Stimulated activated CD8-positive, alpha-beta memory T cell treated with anti-CD3 and anti-CD28 coated beads, Interleukin-4, amount 100 ng/mL, for 24 hours (primary cell): ENCODE data around the gene WDR86.
A peak's percentile ranks its signal among the peaks of the same experiment; 100 is the strongest.

Experiments used
- DNase-seq: peaks from one replicate; pipeline ENCODE4 v3.0.0-alpha.2; 2020; ENCODE audit warnings: low read depth

The WDR86 gene

DNA sequence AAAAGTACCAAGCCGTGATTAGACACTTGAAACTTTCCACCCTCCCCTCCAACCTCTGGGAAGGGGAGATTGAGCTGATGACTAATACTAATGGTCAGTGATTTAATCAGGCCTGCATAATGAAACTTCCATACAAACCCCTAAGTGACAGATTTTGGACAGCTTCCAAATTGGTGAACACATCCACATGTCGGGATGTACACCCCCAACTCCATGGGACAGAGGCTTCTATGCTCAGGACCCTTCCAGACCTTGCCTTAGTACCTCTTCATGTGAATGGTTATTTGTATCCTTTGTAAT, 63.4 kb downstream of the WDR86 start:
- no peak for DNase-seq

DNA sequence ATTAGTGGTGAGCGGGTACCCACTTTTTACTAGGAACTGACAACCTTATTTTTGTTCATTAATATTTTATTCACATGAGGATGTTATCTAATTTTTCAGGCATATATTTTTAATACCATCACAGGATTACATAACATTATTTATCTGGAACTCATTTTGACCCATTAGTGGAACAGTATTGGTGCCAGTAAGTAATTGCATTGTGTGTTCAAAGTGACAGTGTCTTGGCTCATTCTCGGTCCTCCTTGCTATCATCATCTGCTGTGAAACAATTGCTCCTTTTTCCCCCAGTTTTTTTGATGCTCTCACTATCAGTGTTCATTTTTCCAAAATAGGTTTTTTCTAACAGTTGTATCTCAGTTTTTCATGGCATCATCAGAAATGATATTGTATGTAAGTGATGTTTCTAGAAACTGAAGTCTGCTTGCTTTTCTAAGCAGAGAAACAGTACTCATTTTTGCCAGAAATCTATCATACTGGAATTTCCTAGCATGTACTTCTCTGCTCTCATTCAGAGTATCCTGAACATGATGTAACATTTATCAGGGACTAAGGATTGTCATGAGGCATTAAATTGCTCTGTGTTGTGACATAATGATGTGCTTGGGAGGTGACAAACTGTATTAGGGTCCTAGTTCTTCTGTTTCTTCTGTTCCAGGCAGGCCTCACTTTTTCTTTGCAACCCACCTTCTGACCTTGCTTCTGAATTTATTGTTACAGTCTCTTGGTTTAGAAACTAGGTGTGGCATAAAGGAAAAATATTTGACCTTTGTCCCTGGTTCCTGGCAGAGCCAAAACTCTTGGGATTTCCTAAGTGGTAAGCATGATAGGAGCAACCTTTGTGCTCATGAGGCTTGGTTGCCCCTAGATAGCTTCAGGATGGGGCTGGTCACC, 64.0 kb downstream of the WDR86 start:
- DNase-seq = no peak

DNA sequence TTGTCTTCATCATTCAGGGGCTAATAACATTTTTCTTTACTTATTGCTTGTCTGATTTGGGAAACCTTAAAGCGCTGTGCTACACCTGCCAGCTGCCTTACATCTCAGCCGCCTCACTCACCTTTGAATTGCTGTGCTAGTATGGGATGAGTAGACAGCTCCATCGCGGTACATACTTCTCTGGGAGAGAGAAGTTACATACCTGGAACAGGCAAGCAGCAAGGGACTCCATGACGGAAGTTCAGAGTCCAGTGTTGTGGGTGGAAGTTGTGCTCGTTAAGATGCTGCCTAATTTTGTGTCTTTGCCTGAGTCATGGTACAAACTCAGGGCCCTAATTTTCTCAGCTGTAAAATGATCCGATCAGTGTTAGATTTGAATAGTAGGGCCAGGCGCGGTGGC, 66.3 kb downstream of the WDR86 start:
- DNase-seq = no peak

DNA sequence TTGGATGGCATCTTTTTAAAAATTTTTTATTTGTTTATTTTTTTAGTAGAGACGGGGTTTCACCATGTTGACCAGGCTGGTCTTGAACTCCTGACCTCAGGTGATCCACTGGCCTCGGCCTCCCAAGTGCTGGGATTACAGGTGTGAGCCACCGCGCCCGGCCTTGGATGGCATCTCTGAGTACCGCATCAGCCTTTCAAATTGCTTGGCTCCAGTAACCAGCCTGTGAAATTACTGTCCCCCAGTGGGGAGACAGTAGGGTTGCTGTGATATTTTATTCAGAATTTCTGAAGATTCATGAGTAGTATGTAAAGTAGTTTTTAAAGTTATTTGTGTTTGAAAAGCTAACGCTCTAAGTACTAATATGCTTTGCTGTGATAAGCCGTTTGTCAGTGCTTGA, 67.0 kb downstream of the WDR86 start:
- DNase-seq = no peak

DNA sequence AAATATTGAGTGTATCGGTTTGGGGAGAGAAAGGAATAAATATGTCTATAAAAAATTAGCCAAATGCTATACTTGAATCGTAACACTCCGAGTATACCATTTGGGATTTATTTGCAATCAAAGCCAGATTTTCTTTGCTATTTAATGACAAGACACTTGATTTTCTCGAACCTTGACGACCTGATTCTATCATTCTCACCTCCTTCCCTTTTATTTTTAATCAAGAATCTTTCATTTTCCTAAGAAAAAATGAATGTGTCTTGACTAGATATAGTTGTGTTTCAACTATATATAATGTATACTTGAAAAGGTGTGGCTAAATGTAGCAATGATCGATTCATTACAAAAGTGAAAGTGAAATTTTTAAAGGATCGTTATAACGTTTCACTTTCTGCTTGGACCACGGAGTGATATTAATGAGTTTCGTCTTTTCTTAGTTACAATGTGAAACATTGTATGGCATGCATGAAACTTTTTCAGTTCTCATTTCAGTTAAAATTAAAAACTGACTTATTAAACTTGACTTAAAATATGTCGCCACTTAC, 67.7 kb downstream of the WDR86 start:
- DNase-seq = no peak

DNA sequence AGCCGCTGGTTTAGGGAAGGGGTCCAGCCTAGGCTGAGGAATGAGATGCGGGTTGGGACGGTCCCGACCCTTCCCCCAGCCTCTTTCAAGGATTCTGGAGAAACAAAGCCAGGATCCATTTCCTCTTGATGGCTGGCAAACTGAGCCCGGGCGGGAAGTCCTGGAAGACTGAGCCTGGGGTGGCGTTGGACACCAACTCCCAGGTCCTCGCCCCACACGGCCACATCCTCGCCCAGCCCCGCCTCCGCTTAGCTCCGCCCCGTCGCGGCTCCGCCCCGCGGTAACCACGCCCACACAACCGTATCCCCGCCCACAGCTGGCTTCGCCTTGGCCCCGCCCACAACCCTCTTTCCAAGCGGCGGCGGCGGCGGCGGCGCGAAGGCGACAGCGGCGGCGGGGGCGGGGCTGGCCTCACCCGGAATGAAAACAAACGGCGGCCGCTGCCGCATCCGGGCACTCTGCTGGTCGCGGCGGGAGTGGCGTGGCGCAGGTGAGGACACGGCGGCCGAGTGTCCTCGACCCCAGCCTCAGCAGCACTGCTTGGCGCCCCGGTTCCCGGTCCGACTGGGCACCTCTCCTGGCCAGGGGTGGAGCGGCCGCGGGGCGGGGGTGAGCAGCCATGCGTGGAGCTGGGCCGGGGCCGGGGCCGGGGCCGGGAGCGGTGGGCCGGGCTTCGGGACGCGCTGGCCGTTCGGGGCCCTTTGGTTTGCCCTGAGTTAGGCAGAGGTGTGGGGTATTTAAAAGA, 68.3 kb downstream of the WDR86 start, which contains the start of gene NUB1:
TSS of gene NUB1 (plus strand) at position 456 of the 745 bp plus-strand sequence. CDS start 3,538 bp downstream, outside the sequence.
- DNase-seq = peak; percentile 86

DNA sequence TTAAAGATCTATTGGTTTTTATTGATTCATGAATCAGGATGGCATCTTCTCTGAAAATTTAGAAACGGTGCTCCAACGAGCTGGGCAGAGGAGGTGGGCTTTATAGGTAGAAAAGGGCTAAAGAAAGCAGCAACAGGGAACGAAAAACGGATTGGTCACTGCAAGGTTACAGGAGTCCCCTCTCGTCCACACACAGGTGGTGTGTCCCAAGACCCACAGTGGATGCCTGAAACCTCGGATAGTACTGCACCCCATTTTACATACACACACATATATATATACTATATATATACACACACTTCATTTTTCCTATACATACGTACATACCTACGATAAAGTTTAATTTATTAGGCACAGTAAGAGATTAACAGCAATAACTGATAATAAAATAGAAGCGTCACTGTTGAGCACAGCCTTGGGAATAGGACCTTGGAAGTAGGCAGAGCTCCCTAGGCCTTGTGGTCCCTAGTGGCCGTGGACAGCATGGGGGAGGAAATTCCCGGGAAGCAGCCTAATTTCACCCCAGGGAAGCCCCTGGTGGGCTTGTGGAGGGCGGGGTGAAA, 69.0 kb downstream of the WDR86 start:
- no peak for DNase-seq

DNA sequence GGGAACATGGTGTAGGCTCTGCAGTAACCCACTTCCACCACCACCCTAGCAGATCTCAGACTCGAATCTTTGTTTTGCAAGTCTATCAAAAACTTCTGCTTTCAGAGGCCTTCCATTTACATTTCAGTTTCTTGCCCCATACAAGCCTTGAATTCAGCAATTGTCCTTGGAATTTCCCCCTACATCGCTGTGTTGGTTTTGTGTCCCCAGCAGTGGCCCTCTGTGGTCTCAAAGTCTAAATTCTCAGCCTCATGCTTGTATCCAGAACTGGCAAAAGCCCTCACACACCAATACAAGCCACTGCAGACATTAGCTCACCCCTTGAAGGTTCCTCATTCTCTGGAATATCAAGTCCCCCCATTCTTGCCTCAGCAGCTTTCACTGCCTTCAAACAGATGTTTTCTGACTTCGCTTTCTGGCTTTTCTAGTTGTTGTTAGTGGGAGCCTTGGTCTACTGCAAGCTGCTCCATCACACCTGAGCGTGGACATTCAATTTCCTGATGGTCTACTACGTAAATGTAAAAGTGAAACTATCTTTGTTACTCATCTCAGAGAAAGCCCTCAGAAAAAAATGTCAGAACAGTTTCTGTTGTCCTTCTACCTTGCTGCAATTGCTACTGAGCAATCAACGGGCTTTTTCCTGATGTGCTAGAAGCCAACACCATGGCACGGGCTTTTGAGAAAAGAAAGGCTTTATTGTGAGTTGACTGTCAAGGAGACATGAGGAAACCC, 70.0 kb downstream of the WDR86 start:
- no peak for DNase-seq

DNA sequence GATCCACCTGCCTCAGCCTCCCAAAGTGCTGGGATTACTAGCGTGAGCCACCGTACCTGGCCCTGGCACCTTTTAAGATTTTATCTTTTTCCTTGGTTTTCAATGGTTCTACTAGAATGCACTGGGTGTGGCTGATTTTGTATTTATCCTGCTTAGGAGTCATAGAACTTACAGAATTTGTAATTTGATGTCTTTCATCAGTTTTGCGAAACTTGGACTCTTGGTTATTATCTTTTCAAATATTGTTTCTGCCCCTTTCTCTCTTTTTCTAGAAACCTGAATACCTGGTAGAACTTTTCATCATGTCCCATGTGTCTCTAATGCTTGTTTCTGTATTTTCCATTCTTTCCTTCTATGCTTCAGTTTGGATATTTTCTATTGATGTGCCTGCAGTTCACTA, 71.0 kb downstream of the WDR86 start:
- no peak for DNase-seq

DNA sequence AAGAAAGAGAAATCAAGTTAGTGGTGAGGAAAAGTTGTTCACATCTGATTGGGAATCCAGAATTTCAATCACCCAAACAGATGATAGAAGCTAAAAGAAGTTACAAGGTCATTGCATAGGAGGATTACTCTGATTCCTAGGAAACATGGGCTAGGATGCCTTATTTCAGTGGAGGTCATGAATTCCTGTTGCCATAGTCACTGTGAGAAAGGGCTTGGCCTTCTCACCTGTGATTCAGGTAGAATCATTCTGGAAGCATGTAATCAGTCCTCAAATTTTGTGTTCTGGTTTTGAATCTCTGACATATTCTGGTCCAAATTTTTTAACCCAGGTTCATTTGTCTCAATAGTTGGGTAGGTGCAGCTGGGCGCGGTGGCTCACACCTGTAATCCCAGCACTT, 72.5 kb downstream of the WDR86 start:
- no peak for DNase-seq

DNA sequence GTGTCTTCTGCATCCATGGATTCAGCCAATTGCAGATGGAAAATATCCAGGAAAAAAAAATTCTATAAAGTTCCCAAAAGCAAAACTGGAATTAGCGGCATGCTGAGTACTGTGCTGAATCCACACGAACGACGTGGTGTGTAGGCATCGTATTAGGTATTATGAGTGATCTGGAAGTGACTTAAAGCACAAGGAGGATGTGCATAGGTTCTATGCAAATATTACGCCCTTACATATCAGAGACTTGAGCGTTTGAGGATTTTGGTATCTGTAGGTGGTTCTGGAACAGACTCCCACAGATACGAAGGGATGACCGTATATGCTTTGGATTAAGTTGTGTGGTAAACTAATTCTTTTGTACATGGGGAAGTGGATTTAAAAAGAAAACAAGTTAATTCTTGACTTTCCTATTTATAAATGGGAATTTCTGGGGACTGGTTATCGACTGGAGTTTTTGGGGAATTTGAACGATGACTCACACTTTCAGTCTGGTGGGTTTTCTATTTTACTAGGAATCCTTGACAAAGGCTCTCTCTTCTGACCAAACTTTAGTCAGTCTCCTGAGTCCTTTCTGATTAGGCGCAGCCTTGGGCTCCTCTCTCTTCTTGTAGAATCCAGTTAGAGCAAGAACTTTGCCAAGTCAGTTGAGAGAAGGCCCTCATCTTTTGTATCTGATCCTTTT, 73.7 kb downstream of the WDR86 start:
- DNase-seq = no peak

DNA sequence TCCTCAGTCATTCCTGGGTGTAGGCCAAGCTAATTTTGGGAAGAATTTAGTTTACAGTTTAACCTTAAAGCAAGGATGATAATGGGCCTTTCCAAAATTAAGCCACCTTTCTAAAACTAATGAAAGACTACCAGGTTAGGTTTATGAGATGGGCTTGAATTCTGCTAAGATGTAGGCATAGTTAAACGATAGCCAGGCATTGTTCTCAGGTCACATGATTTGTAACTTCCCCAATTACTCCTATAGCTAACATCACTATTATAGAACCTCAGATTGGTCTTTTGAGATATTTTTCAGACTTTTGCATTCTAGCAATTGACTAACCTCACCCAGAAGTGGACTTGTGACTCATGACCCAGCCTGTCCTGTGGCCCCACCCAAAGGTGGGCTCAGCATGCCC, 75.2 kb downstream of the WDR86 start:
- no peak for DNase-seq
